GM12878 (cell line): ENCODE measurements around the gene DDIT4. TPM values are rescaled to one million over a fixed set of nuclear protein-coding genes. Genes with fewer than 3 reads are reported as not detected.
A peak's percentile ranks its signal among the peaks of the same experiment; 100 is the strongest.

ENCODE experiments used
- ATAC-seq: fragments of 200-7000 bp; cut with Tn5 transposase; 3 replicates; pipeline ENCODE4 v1.9.1; 2020; ENCODE audit warnings: mild to moderate bottlenecking, moderate library complexity
- BruUV-seq: library from RNA; stranded (reverse); fragments of 400-500 nt; replicated peaks from 2 replicates; lab custom pipeline; 2021; lab: Mats Ljungman, UMichigan
- CTCF ChIA-PET: fragments of 300-600 bp; sonication (Branson Sonifier 250); formaldehyde crosslinking; extraction: SDS; loops from one replicate; lab custom pipeline; 2021; ENCODE audit warnings: inconsistent platforms; lab: Yijun Ruan, JAX
- POLR2A ChIA-PET: fragments of 350-600 bp; formaldehyde crosslinking; extraction: SDS; loops from one replicate; lab custom pipeline; 2021; ENCODE audit warnings: inconsistent platforms; lab: Charles Lee
- RAD21 ChIA-PET: fragments of 300-600 bp; sonication (Branson Sonifier 250); formaldehyde crosslinking; loops from one replicate; lab custom pipeline; 2023; ENCODE audit warnings: antibody characterized with exemption; ENCODE audit not compliant: unreplicated experiment; lab: Charles Lee
- SMC1A ChIA-PET: fragments of 300-600 bp; sonication (Branson Sonifier 250); formaldehyde crosslinking; loops from one replicate; lab custom pipeline; 2023; ENCODE audit not compliant: unreplicated experiment, uncharacterized antibody; lab: Charles Lee
- DNase-seq: peaks from one replicate; pipeline ENCODE4 v3.0.0-alpha.2; 2011; ENCODE audit warnings: low read depth, low spot score
- FAIRE-seq: peaks from 3 replicates; lab custom pipeline; 2011; peaks lifted over from hg19 to GRCh38; lab: Jason Lieb, UNC
- H2AFZ ChIP-seq: 2 replicates; pipeline ENCODE4 v1.6.0; 2011; ENCODE audit warnings: low read depth, low read length, control low read depth; ENCODE audit not compliant: control insufficient read depth
- H3K27ac ChIP-seq: 2 replicates; pipeline ENCODE4 v1.5.1; 2011; ENCODE audit warnings: control low read depth; ENCODE audit not compliant: control insufficient read depth, insufficient read depth
- H3K27me3 ChIP-seq, 2 experiments: replicated peaks in 1 of 2; 2 replicates each; pipeline versions ENCODE4 v1.6.0 to v1.6.1; 2011; ENCODE audit warnings: low read length in 1 of 2; ENCODE audit not compliant: control insufficient read depth in 2 of 2, insufficient read depth in 2 of 2
- H3K36me3 ChIP-seq, 2 experiments: 2 replicates each; pipeline ENCODE4 v1.5.1; 2011; ENCODE audit warnings: low read length in 1 of 2; ENCODE audit not compliant: control insufficient read depth in 2 of 2, insufficient read depth in 2 of 2
- H3K4me1 ChIP-seq: 2 replicates; pipeline ENCODE4 v1.6.1; 2011; ENCODE audit warnings: mild to moderate bottlenecking, low read length, moderate library complexity, mixed read lengths; ENCODE audit not compliant: control insufficient read depth, insufficient read depth
- H3K4me2 ChIP-seq: 2 replicates; pipeline ENCODE4 v1.6.0; 2011; ENCODE audit warnings: control low read depth; ENCODE audit not compliant: control insufficient read depth, insufficient read depth
- H3K4me3 ChIP-seq: fragments of 200-600 bp; sonication (generic); 2 replicates; pipeline ENCODE4 v1.5.1; 2016
- H3K79me2 ChIP-seq: 2 replicates; pipeline ENCODE4 v1.6.0; 2011; ENCODE audit warnings: low read length; ENCODE audit not compliant: control insufficient read depth, insufficient read depth
- H3K9ac ChIP-seq: 2 replicates; pipeline ENCODE4 v1.8.0; 2011; ENCODE audit warnings: low read length, control low read depth, mixed read lengths; ENCODE audit not compliant: control insufficient read depth, insufficient read depth
- H3K9me3 ChIP-seq: replicated peaks from 3 replicates; pipeline ENCODE4 v1.5.1; 2011; ENCODE audit warnings: mild to moderate bottlenecking, low read length; ENCODE audit not compliant: control insufficient read depth, insufficient read depth
- H4K20me1 ChIP-seq: 2 replicates; pipeline ENCODE4 v1.6.0; 2011; ENCODE audit not compliant: control insufficient read depth, insufficient read depth
- BCL3 ChIP-seq: IDR thresholded peaks from 2 replicates; pipeline ENCODE4 v1.6.1; 2011; ENCODE audit warnings: borderline replicate concordance, low read depth, mild to moderate bottlenecking, moderate library complexity, low read length; ENCODE audit not compliant: insufficient read depth, poor library complexity, severe bottlenecking
- CHD2 ChIP-seq: IDR thresholded peaks from 2 replicates; pipeline ENCODE4 v1.6.1; 2011; ENCODE audit warnings: low read depth, low read length, improper control_type of control experiment, borderline replicate concordance
- EGR1 ChIP-seq, 2 experiments: IDR thresholded peaks; 1 replicate in 1 of 2; 2 replicates in 1 of 2; pipeline ENCODE4 v1.6.1; 2011 to 2012; ENCODE audit warnings: low read depth in 2 of 2, low read length in 2 of 2, borderline replicate concordance in 1 of 2, mild to moderate bottlenecking in 1 of 2, moderate library complexity in 1 of 2
- IRF4 ChIP-seq: IDR thresholded peaks from 2 replicates; pipeline ENCODE4 v1.6.1; 2011; ENCODE audit warnings: low read depth, low read length
- MEF2A ChIP-seq: IDR thresholded peaks from 2 replicates; pipeline ENCODE4 v1.6.1; 2011; ENCODE audit warnings: low read depth, mild to moderate bottlenecking, low read length, moderate library complexity; ENCODE audit not compliant: insufficient read depth
- POLR2AphosphoS5 ChIP-seq: IDR thresholded peaks from 2 replicates; pipeline ENCODE4 v1.6.1; 2011; ENCODE audit warnings: mild to moderate bottlenecking, low read length, inconsistent platforms
- SP1 ChIP-seq: IDR thresholded peaks from one replicate; pipeline ENCODE4 v1.6.1; 2011; ENCODE audit warnings: low read depth, low read length
- SPI1 ChIP-seq: IDR thresholded peaks from 2 replicates; pipeline ENCODE4 v1.6.1; 2011; ENCODE audit warnings: low read depth, mild to moderate bottlenecking, low read length, moderate library complexity, borderline replicate concordance; ENCODE audit not compliant: insufficient read depth
- TCF12 ChIP-seq: IDR thresholded peaks from 2 replicates; pipeline ENCODE4 v1.6.1; 2011; ENCODE audit warnings: low read depth, mild to moderate bottlenecking, low read length
- WGBS: methylation state at CpG from one replicate; pipeline ENCODE4 v1.1.6; 2016; ENCODE audit warnings: low lambda C conversion rate; ENCODE audit not compliant: insufficient replicate concordance, insufficient coverage; ENCODE audit errors: missing lambda C conversion rate; 5-methylcytosine and 5-hydroxymethylcytosine counted together
- in situ Hi-C: fragments of 300-500 bp; cut with MboI; formaldehyde crosslinking; loops from 9 replicates; pipeline ENCODE4 v1.14.3; 2018; ENCODE audit warnings: mixed read lengths
- intact Hi-C: fragments of 100-400 bp; cut with micrococcal nuclease; formaldehyde crosslinking; loops from one replicate; pipeline ENCODE4 v1.14.2; 2022; ENCODE audit not compliant: unreplicated experiment
- polyA plus RNA-seq, 11 experiments: library from polyadenylated mRNA; depleted of rRNA in 4 of 11; unstranded in 6 of 11; stranded (reverse) in 5 of 11; fragments of >200 nt; fragmentation: Nextera tagmentation in 4 of 11; fragmentation: Illumina TruSeq in 1 of 11; extraction: Ambion mirVana in 4 of 11; extraction: Trizol in 1 of 11; gene quantifications; 1 replicate in 1 of 11; 2 replicates in 10 of 11; pipeline versions ENCODE4 v1.2.1 to v1.2.3, GENCODE V29; 2011 to 2016; ENCODE audit warnings: inconsistent platforms in 2 of 11, missing spikeins in 2 of 11, low read depth in 1 of 11
- total RNA-seq, 4 experiments: library from RNA; depleted of rRNA in 3 of 4; stranded (reverse); fragments of >200 nt in 3 of 4; fragmentation: Illumina TruSeq in 1 of 4; extraction: Trizol in 1 of 4; gene quantifications; 2 replicates each; pipeline versions ENCODE4 v1.2.1 to v1.2.3, GENCODE V29; 2013 to 2021
- TF ChIP-seq, protein P1 (sequence below): IDR thresholded peaks from 2 replicates; pipeline ENCODE4 v1.6.1; 2011; ENCODE audit warnings: mild to moderate bottlenecking, low read depth, low read length, moderate library complexity; ENCODE audit not compliant: insufficient replicate concordance
- TF ChIP-seq, protein P2 (sequence below): IDR thresholded peaks from 2 replicates; pipeline ENCODE4 v1.6.1; 2012; ENCODE audit warnings: mild to moderate bottlenecking, low read depth, low read length
- TF ChIP-seq, protein P3 (sequence below): fragments of 450-650 bp; IDR thresholded peaks from 2 replicates; pipeline ENCODE4 v1.6.1; 2017; ENCODE audit warnings: mild to moderate bottlenecking

The DDIT4 gene
- total and polyA plus RNA-seq, 10 of the 15 experiments (the other 5 are each of a cell fraction or from before 2014, with no cell fraction given), result 2.1 to 277 (median 183) TPM

DNA sequence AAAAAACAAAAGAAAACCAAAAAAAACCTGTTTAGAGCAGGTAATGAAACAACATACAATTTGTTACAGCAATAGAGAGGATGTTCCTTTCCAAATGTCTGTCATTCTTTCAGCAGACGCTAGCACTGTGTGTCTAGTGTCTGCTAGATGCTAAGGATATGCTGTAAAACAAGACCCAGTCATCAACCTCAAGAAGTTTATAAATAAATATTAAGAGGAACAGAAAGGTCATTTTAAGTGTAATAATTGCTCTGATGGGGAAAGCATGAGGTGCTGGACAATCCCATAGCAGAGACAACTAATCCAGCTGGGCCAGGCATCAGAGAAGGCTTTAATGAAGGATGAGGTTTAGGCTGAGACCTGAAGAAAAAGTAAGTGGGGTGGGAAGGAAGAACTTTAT lies 34.3 kb upstream of the DDIT4 start:
- no peaks in the 10 kb centered on the region for H3K9me3 ChIP-seq
- in situ Hi-C loops, result no loop called here
- no peaks in the 10 kb centered on the region; a peak in 2 of 4 replicates for H3K36me3 ChIP-seq
- ChIA-PET POLR2A (interaction anchor here (0.6 kb wide), 2 partner anchors 107 to 394 kb away, joined by 3 to 4 read pairs; no protein-coding TSS in a partner anchor), CTCF (interaction anchor here (0.8 to 3.4 kb wide), 2 partner anchors 13 to 16 kb away, joined by 3 to 10 read pairs; no protein-coding TSS in a partner anchor), RAD21 (interaction anchor here (1.2 kb wide), 1 partner anchor 11 kb away, joined by 3 read pairs; no protein-coding TSS in a partner anchor), SMC1A (interaction anchor here (1.5 to 1.9 kb wide), 2 partner anchors 13 to 21 kb away, joined by 5 to 7 read pairs; no protein-coding TSS in a partner anchor)
- H4K20me1 ChIP-seq, result no peaks in the 10 kb centered on the region
- peaks cover 26% of the 10 kb centered on the region for H3K4me1 ChIP-seq
- H3K4me3 ChIP-seq, result no peak overlapping the region
- H3K27me3 ChIP-seq, result no peaks in the 10 kb centered on the region
- WGBS, result 41% methylated on average over 1 of the region's 1 CpG
- no peak overlapping the region for H3K27ac ChIP-seq
- no peaks in the 10 kb centered on the region for H3K79me2 ChIP-seq
- DNase-seq (no peak), FAIRE-seq (no peak), ATAC-seq (peak; percentile 61)
- BruUV-seq, result no TSS peak
- intact Hi-C loops, result no loop called here
- H3K4me2 ChIP-seq, result no peak overlapping the region
- TF ChIP-seq POLR2AphosphoS5, result no peak
- no peak for TF ChIP-seq SP1
- TF ChIP-seq BCL3, result no peak
- peak; percentile 51; the same call in 1 of the 2 replicates for TF ChIP-seq SPI1
- TF ChIP-seq IRF4, result no peak
- no peak for TF ChIP-seq TCF12
- no peak for TF ChIP-seq CHD2
- TF ChIP-seq, protein P1, sequence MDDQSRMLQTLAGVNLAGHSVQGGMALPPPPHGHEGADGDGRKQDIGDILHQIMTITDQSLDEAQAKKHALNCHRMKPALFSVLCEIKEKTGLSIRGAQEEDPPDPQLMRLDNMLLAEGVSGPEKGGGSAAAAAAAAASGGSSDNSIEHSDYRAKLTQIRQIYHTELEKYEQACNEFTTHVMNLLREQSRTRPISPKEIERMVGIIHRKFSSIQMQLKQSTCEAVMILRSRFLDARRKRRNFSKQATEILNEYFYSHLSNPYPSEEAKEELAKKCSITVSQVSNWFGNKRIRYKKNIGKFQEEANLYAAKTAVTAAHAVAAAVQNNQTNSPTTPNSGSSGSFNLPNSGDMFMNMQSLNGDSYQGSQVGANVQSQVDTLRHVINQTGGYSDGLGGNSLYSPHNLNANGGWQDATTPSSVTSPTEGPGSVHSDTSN, result no peak
- TF ChIP-seq, protein P2, sequence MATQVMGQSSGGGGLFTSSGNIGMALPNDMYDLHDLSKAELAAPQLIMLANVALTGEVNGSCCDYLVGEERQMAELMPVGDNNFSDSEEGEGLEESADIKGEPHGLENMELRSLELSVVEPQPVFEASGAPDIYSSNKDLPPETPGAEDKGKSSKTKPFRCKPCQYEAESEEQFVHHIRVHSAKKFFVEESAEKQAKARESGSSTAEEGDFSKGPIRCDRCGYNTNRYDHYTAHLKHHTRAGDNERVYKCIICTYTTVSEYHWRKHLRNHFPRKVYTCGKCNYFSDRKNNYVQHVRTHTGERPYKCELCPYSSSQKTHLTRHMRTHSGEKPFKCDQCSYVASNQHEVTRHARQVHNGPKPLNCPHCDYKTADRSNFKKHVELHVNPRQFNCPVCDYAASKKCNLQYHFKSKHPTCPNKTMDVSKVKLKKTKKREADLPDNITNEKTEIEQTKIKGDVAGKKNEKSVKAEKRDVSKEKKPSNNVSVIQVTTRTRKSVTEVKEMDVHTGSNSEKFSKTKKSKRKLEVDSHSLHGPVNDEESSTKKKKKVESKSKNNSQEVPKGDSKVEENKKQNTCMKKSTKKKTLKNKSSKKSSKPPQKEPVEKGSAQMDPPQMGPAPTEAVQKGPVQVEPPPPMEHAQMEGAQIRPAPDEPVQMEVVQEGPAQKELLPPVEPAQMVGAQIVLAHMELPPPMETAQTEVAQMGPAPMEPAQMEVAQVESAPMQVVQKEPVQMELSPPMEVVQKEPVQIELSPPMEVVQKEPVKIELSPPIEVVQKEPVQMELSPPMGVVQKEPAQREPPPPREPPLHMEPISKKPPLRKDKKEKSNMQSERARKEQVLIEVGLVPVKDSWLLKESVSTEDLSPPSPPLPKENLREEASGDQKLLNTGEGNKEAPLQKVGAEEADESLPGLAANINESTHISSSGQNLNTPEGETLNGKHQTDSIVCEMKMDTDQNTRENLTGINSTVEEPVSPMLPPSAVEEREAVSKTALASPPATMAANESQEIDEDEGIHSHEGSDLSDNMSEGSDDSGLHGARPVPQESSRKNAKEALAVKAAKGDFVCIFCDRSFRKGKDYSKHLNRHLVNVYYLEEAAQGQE, result no peak
- TF ChIP-seq, protein P3, sequence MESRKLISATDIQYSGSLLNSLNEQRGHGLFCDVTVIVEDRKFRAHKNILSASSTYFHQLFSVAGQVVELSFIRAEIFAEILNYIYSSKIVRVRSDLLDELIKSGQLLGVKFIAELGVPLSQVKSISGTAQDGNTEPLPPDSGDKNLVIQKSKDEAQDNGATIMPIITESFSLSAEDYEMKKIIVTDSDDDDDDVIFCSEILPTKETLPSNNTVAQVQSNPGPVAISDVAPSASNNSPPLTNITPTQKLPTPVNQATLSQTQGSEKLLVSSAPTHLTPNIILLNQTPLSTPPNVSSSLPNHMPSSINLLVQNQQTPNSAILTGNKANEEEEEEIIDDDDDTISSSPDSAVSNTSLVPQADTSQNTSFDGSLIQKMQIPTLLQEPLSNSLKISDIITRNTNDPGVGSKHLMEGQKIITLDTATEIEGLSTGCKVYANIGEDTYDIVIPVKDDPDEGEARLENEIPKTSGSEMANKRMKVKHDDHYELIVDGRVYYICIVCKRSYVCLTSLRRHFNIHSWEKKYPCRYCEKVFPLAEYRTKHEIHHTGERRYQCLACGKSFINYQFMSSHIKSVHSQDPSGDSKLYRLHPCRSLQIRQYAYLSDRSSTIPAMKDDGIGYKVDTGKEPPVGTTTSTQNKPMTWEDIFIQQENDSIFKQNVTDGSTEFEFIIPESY, result no peak
- TF ChIP-seq MEF2A, result 0 out of 2 replicates have a peak, but pooled peaks have one; percentile 13
- no peak for TF ChIP-seq EGR1 (IDR thresholded peaks at IDR 0.05; ENCODE audit: borderline replicate concordance in 1 of 2, low read depth in 2 of 2, low read length in 2 of 2)
- H3K9ac ChIP-seq, result no peak overlapping the region
- no peak overlapping the region for H2AFZ ChIP-seq
